ENCODE data around the gene FXYD7. TPM values are rescaled to one million over a fixed set of nuclear protein-coding genes. Genes with fewer than 3 reads are reported as not detected.

Gene FXYD7
- total and polyA plus RNA-seq, 2 of the 4 experiments (the other 2 are of a cell fraction), result 0.31 TPM; not detected in 1

GRCh38 chr19:35123573-35123972, 19.5 kb upstream of the FXYD7 start:
- Histone ChIP-seq H2BK5ac (ENCODE audit: low read depth, low read length, poor library complexity, severe bottlenecking) (no peak overlapping the region), H3K4me2 (ENCODE audit: low read depth, low read length) (no peak overlapping the region), H3K36me3 (ENCODE audit: control insufficient read depth, insufficient read depth, low read length) (no peaks in the 10 kb centered on the region), H2BK120ac (ENCODE audit: low read depth, low read length) (no peak overlapping the region), H3K4ac (ENCODE audit: low read depth, low read length) (peak overlapping the region; percentile 40; the same call in 1 of the 2 replicates), H3K9ac (ENCODE audit: low read depth, low read length) (no peak overlapping the region), H3K9me3 (ENCODE audit: control insufficient read depth, insufficient read depth, low read length) (no peaks in the 10 kb centered on the region), H2AK9ac (replicated peaks; ENCODE audit: low read depth, low read length, poor library complexity) (peak overlapping the region; percentile 79), H3K27me3 (ENCODE audit: control insufficient read depth, insufficient read depth, low read length) (peaks cover 2% of the 10 kb centered on the region; the same call in 1 of the 2 replicates), H4K8ac (ENCODE audit: low read depth in 2 of 2, low read length in 2 of 2) (peak overlapping the region; percentile 94 to 100; a peak in 3 of 4 replicates), H2BK20ac (ENCODE audit: low read depth, low read length) (no peak overlapping the region), H4K5ac (ENCODE audit: low read depth, low read length) (peak overlapping the region; percentile 89), H3K4me1 (ENCODE audit: control insufficient read depth, insufficient read depth, low read length) (peaks cover 2% of the 10 kb centered on the region; the same call in 1 of the 2 replicates), H3K79me1 (ENCODE audit: low read depth in 1 of 2, low read length in 2 of 2) (0 out of 4 replicates have a peak, but pooled peaks cover 0 to 7% of the 10 kb centered on the region in 2 experiments), H4K91ac (ENCODE audit: insufficient read depth, low read depth, low read length) (no peak overlapping the region), H2BK15ac (ENCODE audit: low read depth, low read length) (no peak overlapping the region), H3K4me3 (ENCODE audit: insufficient read depth, low read depth, low read length) (no peak overlapping the region), H2AFZ (replicated peaks; ENCODE audit: low read length, poor library complexity) (no peak overlapping the region), H4K20me1 (ENCODE audit: insufficient read depth, low read length) (no peaks in the 10 kb centered on the region), H3K9me1 (ENCODE audit: insufficient read depth, low read length) (peaks cover 7% of the 10 kb centered on the region; the same call in 1 of the 2 replicates), H2AK5ac (ENCODE audit: low read depth, low read length) (peak overlapping the region; percentile 15; the same call in 1 of the 2 replicates), H3K23ac (ENCODE audit: low read depth, low read length) (no peak overlapping the region), H3K14ac (replicated peaks; ENCODE audit: low read depth, low read length) (no peak overlapping the region), H3K27ac (ENCODE audit: insufficient read depth, low read length) (no peak overlapping the region), H3K18ac (ENCODE audit: low read depth, low read length) (no peak overlapping the region), H3K56ac (ENCODE audit: extremely low read depth, insufficient read depth, low read length) (no peak overlapping the region)
- POLR2A ChIA-PET (ENCODE audit: unreplicated experiment), result no interaction called here
- BruUV-seq (replicated peaks), result no TSS peak
- no peak for TF ChIP-seq ELK1 (IDR thresholded peaks at IDR 0.05; ENCODE audit: borderline replicate concordance, low read depth, low read length)
- dilution Hi-C loops (cut with HindIII; ENCODE audit: low sequenced_read_pairs, unreplicated experiment) (no loop called here), intact Hi-C loops (cut with micrococcal nuclease) (no loop called here), in situ Hi-C loops (cut with MboI; ENCODE audit: low sequenced_read_pairs) (no loop called here)
- WGBS, 2 experiments (ENCODE audit: extremely low coverage in 2 of 2, insufficient read length in 1 of 2), result 80% methylated on average over 1 of the region's 5 CpGs; no CpG with 5 or more reads in 1 of the 2 experiments
- ATAC-seq (ENCODE audit: low read depth) (no peak), DNase-seq (no peak)
- CTCF ChIA-PET, result interaction anchor here (0.9 kb wide), 1 partner anchor 9 kb away, joined by 3 read pairs; no protein-coding TSS in a partner anchor
